Mucosa of stomach (tissue), 1 donor: Measurements from ENCODE around the gene KLHL42.
"Not testable (repeated sequence)": the region's sequence is repeated elsewhere in the genome, so short reads cannot be mapped to it uniquely, and the experiment has no call there.

Source experiments
- H3K27me3 ChIP-seq: one replicate; pipeline ENCODE4 v1.7.0; 2013; ENCODE audit warnings: mild to moderate bottlenecking, low read length; ENCODE audit not compliant: control insufficient read depth, insufficient read depth
- H3K36me3 ChIP-seq: one replicate; pipeline ENCODE4 v1.7.0; 2013; ENCODE audit warnings: low read length; ENCODE audit not compliant: control insufficient read depth, insufficient read depth
- H3K4me1 ChIP-seq: one replicate; pipeline ENCODE4 v1.7.0; 2013; ENCODE audit warnings: mild to moderate bottlenecking, low read length; ENCODE audit not compliant: control insufficient read depth, insufficient read depth
- H3K4me3 ChIP-seq: one replicate; pipeline ENCODE4 v1.7.0; 2013; ENCODE audit warnings: low read length
- H3K9ac ChIP-seq: one replicate; pipeline ENCODE4 v1.7.0; 2013; ENCODE audit warnings: mild to moderate bottlenecking, low read length, moderate library complexity
- H3K9me3 ChIP-seq: one replicate; pipeline ENCODE4 v1.7.0; 2013; ENCODE audit warnings: mild to moderate bottlenecking, low read length, moderate library complexity; ENCODE audit not compliant: control insufficient read depth
- donor health status: Pancreatic carcinoma.

The KLHL42 gene, protein sequence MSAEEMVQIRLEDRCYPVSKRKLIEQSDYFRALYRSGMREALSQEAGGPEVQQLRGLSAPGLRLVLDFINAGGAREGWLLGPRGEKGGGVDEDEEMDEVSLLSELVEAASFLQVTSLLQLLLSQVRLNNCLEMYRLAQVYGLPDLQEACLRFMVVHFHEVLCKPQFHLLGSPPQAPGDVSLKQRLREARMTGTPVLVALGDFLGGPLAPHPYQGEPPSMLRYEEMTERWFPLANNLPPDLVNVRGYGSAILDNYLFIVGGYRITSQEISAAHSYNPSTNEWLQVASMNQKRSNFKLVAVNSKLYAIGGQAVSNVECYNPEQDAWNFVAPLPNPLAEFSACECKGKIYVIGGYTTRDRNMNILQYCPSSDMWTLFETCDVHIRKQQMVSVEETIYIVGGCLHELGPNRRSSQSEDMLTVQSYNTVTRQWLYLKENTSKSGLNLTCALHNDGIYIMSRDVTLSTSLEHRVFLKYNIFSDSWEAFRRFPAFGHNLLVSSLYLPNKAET

DNA sequence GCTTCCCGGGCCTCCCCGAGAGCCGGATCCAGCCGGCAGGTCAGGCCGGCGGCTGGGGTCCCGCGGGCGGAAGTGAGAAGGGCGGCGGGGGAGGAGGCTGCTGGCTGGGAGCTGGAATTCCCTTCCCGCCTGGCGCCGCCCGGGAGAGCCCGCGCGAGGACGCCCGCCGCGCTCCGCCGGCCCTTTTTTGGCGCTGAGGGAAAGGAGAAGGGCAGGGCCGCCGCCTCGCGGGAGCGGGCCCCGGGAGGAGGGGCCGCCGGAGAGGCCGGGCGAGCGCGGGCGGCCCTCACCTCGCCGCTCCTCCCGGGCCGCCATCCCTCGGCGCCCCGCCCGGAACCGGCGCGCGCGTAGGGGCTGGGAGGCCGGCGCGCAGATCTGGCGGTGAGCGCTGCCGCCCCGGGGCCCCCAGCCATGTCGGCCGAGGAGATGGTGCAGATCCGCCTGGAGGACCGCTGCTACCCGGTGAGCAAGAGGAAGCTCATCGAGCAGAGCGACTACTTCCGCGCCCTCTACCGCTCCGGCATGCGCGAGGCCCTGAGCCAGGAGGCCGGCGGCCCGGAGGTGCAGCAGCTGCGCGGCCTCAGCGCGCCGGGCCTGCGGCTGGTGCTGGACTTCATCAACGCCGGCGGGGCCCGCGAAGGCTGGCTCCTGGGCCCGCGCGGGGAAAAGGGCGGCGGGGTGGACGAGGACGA is at the start of gene KLHL42, which contains the start of gene MANSC4:
Gene KLHL42 (plus strand): TSS at position 314 of the 692 bp plus-strand sequence. CDS start 98 bp downstream, at position 412.
Gene MANSC4 (minus strand): TSS at position 317 of the 692 bp plus-strand sequence. CDS start 8,960 bp downstream, outside the sequence.
- H3K36me3 ChIP-seq: no peaks in the 10 kb centered on the region
- peak within 1 kb of the TSS; percentile 74 for H3K4me3 ChIP-seq
- H3K27me3 ChIP-seq: no peaks in the 10 kb centered on the region
- H3K9me3 ChIP-seq: no peaks in the 10 kb centered on the region
- peaks cover 16% of the 10 kb centered on the region for H3K4me1 ChIP-seq
- peak within 1 kb of the TSS; percentile 81 for H3K9ac ChIP-seq

DNA sequence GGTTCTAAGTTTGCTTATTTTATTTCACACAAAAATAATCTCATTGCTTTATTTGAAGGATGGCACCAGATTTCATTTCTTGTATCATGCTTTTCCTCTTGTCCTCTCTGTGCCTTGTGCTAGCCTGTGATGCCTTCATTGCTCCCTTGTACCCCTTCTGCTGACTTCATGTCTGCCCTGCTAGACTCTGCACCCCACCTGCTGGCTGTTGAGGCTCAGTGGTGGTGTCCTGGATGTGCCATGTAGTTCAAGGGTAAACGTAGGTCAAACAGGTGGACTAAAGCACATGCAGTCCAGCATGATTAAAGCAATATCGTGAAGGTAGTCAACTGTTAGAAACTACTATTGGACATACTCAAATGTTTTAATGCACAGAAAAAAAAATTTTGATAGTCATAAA is 47.8 kb upstream of the KLHL42 start:
- no peak overlapping the region for H3K9ac ChIP-seq
- no peaks in the 10 kb centered on the region for H3K36me3 ChIP-seq
- no peaks in the 10 kb centered on the region for H3K9me3 ChIP-seq
- H3K4me1 ChIP-seq: no peaks in the 10 kb centered on the region
- H3K27me3 ChIP-seq: no peaks in the 10 kb centered on the region
- no peak overlapping the region for H3K4me3 ChIP-seq

DNA sequence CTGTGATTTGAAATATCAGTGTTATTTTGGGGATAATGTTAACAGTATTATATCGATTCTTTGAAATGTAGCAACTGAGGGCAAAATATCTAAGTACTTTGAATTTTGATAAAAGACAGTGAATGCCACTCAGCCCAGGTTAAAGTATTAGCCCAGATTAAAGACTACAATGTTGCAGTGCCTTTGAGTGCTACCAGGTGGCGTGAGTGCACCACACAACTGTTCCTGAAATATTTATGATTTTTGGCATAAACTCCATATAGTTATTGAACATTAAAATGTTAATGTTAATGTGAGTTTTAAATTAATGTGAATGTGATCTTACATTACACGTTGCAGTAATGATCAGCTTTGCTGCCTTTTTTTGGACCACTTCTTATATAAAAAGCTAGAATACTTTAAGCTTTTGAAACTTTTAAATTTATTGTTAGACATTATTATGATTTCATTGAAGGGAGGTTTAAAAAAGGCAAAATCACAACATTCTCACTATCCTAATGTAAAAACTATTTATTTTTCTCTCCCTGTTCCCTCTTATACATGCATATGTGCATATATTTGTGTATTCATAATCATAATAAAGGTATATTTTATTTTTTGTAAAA is 46.9 kb upstream of the KLHL42 start:
- no peaks in the 10 kb centered on the region for H3K9me3 ChIP-seq
- H3K4me3 ChIP-seq: no peak overlapping the region
- H3K27me3 ChIP-seq: no peaks in the 10 kb centered on the region
- H3K36me3 ChIP-seq: no peaks in the 10 kb centered on the region
- H3K9ac ChIP-seq: no peak overlapping the region
- no peaks in the 10 kb centered on the region for H3K4me1 ChIP-seq

DNA sequence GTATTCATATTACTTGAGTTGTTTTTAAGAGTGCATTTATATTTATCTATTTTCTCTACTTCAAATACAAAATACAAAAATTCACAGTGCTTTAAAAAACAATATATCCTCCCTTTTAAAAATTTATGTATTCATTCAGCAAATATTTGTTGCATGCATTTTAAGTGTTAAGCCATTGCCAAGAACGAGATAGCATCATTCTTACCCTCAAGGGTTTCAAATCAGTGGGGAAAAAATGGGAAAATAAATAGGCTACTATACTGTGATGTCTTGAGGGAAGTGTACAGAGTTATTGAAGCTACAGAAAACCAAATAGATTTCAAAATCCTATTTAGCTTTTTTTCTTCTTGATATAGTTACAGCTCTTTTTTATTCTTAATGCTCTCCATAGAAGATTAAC is 46.2 kb upstream of the KLHL42 start:
- Histone ChIP-seq H3K4me1 (no peaks in the 10 kb centered on the region), H3K9ac (no peak overlapping the region), H3K36me3 (no peaks in the 10 kb centered on the region), H3K9me3 (no peaks in the 10 kb centered on the region), H3K27me3 (no peaks in the 10 kb centered on the region), H3K4me3 (no peak overlapping the region)

DNA sequence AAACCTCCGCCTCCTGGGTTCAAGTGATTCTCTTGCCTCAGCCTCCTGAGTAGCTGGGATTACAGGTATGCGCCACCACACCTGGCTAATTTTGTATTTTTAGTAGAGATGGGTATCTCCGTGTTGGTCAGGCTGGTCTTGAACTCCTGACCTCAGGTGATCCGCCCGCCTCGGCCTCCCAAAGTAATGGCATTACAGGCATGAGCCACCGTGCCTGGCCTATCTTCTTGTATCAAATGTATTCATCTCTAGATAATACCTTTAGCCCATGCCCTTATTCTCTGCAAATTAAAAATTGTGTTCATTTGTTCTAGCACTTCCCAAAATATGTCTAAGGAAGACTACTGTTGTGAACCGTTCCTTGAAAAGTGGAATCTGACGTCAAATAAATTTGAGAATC is 45.7 kb upstream of the KLHL42 start:
- not testable (repeated sequence) for H3K4me3 ChIP-seq, H3K4me1 ChIP-seq, H3K27me3 ChIP-seq, H3K36me3 ChIP-seq, H3K9me3 ChIP-seq, H3K9ac ChIP-seq

DNA sequence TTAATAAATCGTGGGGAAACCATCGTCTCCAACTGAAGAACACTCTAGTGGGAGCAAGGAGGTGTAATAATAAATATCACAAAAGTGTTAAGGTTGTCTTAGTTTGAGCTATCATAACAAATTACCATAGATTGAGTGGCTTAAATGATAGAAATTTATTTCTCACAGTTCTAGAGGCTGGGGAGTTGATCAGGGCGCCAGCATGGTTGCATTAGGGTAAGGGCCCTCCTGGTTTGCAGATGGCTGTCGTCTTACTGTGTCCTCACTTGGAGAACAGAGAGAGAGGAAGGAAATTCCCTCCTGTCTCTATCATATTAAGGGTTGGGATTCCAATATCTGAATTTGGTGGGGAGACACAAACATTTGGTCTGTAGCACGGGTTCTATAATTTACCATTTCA is 36.4 kb upstream of the KLHL42 start:
- Histone ChIP-seq H3K9me3 (no peaks in the 10 kb centered on the region), H3K9ac (no peak overlapping the region), H3K36me3 (no peaks in the 10 kb centered on the region), H3K4me3 (no peak overlapping the region), H3K4me1 (peaks cover 14% of the 10 kb centered on the region), H3K27me3 (no peaks in the 10 kb centered on the region)

DNA sequence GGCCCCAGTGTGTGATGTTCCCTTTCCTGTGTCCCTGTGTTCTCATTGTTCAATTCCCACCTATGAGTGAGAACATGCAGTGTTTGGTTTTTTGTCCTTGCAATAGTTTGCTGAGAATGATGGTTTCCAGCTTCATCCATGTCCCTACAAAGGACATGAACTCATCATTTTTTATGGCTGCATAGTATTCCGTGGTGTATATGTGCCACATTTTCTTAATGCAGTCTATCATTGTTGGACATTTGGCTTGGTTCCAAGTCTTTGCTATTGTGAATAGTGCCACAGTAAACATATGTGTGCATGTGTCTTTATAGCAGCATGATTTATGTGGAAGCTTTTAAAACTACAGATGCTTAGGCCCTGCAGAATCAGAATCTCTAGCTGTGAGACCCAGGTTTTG is 34.3 kb upstream of the KLHL42 start:
- peaks cover 16% of the 10 kb centered on the region for H3K4me1 ChIP-seq
- H3K4me3 ChIP-seq, H3K36me3 ChIP-seq, H3K27me3 ChIP-seq, H3K9ac ChIP-seq, H3K9me3 ChIP-seq: not testable (repeated sequence)

DNA sequence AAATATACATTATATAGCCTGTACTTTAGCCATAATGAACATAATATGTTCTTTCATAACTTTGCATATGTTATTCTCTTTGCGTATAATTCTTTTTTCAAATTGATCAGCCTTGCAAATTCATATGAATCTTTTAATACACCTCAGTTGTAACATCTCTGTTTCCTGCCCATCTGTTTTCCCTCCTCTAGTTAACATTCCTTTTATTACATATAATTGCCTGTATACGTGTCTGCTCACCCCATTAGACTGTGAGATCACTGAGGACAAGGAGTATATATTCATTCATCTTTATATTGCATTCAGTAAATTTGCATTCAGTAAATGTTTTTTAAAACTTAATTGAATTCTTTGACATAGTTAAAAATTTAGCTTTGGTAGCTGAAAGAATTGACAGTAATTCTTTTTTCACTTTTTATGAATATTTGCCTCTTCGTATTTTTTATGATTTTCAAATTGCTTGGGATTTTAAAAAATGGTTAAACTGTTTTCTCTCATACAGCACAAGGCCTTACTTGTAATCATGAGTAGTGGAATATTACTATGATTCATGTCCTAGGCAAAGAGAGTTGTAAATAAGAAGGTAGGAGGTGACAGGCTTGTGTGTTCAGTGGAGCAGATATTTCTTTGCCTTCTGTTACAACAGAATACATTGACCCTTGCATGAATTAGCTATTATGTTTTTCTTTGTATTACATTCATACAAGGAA is 32.8 kb upstream of the KLHL42 start:
- no peaks in the 10 kb centered on the region for H3K27me3 ChIP-seq
- H3K4me3 ChIP-seq: no peak overlapping the region
- H3K4me1 ChIP-seq: peaks cover 21% of the 10 kb centered on the region
- H3K9me3 ChIP-seq: no peaks in the 10 kb centered on the region
- H3K36me3 ChIP-seq: no peaks in the 10 kb centered on the region
- H3K9ac ChIP-seq: no peak overlapping the region

DNA sequence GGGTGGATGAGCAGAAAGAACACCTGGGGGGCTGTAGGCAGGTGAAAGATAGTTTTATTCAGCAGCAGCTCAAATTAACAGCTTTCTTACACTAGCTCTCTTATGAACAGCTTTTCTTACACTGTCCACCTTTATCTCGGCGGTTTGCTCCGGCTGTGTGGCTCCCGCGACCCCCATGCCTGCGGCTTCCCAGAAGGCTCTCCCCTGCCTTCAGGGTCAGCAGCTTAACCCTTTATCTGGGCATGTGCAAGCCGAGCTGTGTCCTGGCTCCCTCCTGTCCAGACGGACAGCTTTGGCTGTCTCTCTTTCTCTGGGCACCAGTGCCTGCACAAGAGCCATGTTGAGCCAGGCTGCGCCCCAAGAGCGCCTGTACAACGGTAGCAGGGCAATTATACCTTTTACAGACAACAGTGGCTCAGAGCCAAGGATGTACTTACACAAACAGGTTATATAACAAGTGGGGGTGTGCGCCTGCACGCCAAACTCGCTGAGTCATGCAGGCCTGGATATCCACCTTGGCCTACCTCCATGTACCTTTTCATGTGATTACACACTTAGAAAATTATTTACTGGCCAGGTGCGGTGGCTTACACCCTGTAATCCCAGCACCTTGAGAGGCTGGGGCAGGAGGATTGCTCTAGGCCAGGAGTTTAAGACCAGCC is 28.5 kb upstream of the KLHL42 start:
- Histone ChIP-seq H3K4me1 (peaks cover 21% of the 10 kb centered on the region), H3K9me3 (no peaks in the 10 kb centered on the region), H3K27me3 (no peaks in the 10 kb centered on the region), H3K4me3 (no peak overlapping the region), H3K36me3 (no peaks in the 10 kb centered on the region), H3K9ac (no peak overlapping the region)

DNA sequence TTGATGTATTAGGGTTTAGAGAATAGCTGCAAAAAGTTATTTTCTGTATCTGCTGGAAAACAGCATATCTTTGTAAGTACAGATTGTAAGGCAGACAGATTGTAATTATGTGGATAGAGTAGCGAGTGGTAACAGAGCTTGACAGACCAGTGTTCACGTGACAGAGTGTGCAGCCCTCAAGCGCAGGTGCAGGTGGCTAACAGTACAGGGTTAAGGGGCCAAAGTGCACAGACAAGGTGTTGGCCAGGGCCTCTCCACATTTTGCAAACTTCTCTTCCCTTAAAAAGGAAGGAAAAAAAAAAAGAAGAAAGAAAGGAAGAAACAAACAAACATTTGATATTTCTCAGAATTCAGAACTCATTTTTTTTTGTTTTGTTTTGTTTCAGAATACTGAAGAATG is 25.2 kb upstream of the KLHL42 start:
- no peaks in the 10 kb centered on the region for H3K9me3 ChIP-seq
- H3K4me1 ChIP-seq: peaks cover 5% of the 10 kb centered on the region
- H3K27me3 ChIP-seq: no peaks in the 10 kb centered on the region
- H3K4me3 ChIP-seq: no peak overlapping the region
- H3K36me3 ChIP-seq: no peaks in the 10 kb centered on the region
- H3K9ac ChIP-seq: no peak overlapping the region

DNA sequence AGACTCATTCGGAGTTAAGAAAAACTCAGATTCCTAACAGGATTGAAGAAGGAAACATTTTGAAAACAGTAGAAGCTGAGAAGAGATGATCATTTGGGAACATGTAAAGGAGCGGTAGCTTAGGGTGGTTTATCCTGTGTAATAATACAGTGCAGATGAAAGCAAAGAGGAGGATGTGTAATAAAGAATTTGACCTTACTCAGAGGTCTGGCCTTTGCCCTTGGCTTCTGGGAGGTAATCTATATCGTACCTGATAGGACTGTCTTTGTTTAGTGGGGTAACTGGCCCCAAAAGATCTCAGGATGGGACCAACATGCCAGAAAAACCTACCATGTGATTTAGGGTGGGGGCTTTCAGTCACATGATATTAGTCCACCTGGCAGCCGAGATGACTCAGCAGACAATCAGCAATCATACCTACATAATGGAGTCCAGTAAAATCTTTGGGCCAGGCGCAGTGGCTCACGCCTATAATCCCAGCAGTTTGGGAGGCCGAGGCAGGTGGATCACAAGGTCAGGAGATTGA is 23.3 kb upstream of the KLHL42 start:
- Histone ChIP-seq H3K4me1 (peaks cover 5% of the 10 kb centered on the region), H3K27me3 (no peaks in the 10 kb centered on the region), H3K4me3 (no peak overlapping the region), H3K36me3 (no peaks in the 10 kb centered on the region), H3K9ac (no peak overlapping the region), H3K9me3 (no peaks in the 10 kb centered on the region)
